ENCODE measurements around the gene CSNK1G3.
"Not testable (repeated sequence)": the region's sequence is repeated elsewhere in the genome, so short reads cannot be mapped to it uniquely, and the experiment has no call there.

CSNK1G3 gene

DNA sequence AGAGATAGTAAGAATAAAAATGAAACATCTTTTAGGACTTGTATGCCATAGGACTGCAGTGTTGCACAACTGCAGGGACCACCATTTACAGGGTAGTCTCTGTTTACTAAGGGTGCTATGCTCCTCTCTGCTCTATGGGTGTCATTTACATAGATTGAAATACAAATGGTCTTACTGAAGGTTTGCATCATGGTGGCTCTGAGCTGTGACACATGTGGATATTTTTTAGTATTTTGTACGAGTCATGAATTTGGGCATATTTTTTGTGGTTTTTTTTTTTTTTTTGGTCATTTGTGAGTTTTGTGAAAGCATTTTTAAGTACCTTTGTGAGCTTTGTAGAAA lies 47.4 kb downstream of the CSNK1G3 start:
- no peak for DNase-seq (ENCODE audit: low read depth in 2 of 2)

DNA sequence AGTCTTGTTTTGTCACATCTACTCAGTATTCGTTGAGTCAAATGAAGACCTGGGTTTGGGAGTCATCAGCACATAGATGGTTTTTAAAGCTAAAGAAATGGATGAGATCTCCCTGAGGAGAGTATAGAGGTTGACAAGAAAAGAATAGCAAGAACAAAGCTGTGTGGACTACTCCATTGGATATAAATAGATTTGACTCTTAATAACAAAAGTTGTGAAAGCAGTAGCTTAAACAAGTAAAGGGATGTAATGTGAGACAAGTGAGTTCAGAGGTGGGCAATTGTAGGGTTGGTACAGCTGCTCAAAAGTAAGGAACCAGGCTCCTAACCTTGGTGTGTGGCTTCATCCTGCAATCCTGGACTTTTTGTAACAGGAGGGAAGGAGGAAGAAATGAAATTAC lies 49.3 kb downstream of the CSNK1G3 start:
- no peak for DNase-seq (ENCODE audit: low read depth in 2 of 2)

DNA sequence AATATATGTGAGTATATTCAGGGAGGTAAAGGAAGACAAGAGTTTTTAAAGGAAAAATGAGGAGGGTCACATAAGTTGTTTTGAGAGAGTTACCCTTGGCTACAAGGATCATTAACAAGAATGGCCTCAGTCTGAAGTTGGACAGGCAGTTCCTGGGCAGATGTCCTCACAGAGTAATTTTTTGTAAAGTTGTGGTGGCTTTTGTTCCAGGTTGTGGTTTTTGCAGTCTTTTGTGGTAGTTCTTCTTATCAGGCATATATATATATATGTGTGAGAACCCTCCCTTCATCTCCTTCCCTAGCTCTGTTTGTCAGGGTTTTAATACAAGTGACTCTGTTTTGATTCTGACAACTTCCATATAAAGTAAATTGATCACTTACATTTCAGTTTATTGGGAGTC lies 60.0 kb downstream of the CSNK1G3 start:
- DNase-seq (ENCODE audit: low read depth in 2 of 2), result no peak

DNA sequence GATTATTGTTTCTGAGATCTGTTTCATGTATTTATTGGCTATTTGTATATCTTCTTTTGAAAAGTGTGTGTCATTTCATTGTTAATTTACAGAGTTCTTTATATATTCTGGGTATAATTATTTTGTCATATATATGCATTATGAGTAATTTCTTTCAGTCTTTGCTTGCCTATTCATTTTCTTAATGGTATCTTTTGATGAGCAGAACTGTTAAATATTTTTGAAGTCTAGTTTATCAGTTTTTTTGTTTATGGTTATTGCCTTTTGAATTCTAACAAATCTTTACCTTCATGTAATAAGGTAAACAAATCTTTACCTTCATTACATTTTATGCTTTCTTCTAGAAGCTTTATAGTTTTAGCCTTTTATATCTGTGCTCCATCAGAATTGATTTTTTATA lies 66.4 kb downstream of the CSNK1G3 start:
- DNase-seq (ENCODE audit: low read depth in 2 of 2), result no peak

DNA sequence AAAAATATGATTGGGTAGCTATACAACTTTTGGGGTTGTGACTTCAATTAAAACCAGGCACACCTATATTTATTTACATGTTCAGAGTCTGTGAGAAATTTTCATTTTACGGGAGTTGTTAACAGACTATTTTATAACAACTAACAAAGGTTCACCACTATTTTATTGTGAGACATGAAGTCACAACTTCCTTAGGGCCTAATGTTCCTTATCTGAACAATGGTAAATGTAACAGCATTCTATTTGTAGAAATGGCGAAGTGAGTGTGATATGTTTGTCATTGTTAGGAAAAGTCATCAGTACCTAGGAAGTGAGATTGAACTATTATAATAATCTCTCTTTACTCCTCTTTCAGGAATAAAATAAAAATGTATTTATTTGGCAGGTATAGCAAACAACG lies 67.4 kb downstream of the CSNK1G3 start:
- DNase-seq (ENCODE audit: low read depth in 2 of 2), result no peak

DNA sequence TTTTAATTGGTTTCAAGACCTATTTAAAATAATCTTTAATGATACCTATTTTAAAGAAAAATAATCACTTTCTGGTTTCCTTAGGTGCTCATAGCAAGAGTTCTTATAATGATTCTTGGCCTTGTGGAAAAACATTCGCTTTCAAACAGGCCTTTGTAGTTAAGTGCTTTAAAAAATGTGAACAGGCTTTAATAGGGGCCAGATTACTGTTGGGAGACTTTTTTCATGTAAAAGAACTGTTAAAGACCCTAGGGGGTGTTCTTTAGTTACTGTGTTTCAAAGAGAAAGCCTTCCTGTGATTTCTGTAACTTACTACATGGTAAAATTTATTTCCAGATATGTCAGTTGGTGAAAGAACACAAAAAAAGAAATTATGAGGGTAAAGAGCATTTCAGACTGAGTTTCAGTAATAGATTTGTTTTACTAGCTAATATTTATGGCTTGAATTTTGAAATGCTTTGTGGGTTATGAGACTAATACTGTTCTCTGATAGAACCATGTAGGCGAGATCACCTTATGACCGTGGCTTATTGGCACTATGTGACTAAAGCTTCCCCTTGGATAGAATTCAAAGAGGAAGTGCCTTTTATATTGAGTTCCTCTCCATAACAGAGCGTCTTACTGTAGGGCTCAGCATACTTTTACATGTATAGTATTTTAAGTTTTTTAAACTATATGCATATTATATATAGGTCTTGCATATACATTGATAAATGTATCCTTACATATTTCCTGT lies 70.7 kb downstream of the CSNK1G3 start:
- DNase-seq (ENCODE audit: low read depth in 2 of 2), result no peak

DNA sequence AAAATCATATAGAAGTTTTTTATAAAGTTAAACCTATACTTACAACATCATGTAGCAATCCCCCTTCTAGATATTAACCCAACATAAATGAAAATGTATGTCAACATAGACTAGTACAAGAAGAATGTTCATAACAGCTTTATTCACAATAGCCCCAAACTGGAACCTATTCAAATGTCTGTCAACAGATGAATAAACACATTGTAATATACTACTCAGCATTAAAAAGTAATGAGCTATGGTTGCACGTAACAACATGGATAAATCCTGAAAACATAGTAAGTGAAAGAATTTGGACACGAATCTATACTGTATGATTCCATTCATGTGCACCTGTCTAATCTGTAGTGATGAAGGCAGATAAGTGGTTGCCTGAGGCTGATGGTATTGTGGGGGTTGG lies 73.9 kb downstream of the CSNK1G3 start:
- DNase-seq (ENCODE audit: low read depth in 2 of 2), result no peak

DNA sequence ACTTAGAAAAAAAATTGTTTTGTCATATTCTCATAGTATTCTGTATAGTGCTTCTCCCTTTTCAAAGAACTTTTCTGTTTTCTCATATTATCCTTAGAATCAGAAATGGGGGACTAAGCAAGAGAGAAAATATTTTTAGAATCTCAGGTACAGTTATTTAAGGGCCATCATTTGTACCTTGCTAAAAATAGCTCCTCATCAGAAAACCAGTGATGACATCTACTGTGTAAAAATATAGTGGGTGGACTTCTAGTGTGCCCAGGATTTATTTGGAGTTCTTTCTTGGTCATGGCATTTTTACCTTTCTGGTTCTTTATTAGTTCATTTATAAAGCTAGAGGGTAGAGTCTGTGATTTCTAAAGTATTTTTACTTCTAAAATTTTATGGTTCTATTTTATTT lies 82.5 kb downstream of the CSNK1G3 start:
- no peak for DNase-seq (ENCODE audit: low read depth in 2 of 2)

DNA sequence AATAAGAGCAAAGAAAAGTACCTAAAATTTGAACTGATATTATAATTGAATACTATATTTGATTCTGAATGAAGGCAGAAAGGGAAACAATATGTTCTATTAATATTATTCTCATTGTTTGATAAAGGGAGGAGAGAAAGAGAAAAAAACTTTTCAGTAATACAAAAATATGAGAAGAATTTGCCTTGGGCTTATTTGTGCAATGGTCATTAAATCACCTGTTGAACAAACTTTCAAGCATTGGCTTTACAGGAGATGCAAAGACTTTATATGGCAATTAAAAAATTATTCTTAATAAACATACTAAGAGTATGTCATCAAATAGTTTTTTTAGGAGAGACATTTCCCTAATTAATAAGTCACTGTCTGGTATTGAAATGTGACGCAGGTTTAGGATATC lies 85.0 kb downstream of the CSNK1G3 start:
- no peak for DNase-seq (ENCODE audit: low read depth in 2 of 2)

DNA sequence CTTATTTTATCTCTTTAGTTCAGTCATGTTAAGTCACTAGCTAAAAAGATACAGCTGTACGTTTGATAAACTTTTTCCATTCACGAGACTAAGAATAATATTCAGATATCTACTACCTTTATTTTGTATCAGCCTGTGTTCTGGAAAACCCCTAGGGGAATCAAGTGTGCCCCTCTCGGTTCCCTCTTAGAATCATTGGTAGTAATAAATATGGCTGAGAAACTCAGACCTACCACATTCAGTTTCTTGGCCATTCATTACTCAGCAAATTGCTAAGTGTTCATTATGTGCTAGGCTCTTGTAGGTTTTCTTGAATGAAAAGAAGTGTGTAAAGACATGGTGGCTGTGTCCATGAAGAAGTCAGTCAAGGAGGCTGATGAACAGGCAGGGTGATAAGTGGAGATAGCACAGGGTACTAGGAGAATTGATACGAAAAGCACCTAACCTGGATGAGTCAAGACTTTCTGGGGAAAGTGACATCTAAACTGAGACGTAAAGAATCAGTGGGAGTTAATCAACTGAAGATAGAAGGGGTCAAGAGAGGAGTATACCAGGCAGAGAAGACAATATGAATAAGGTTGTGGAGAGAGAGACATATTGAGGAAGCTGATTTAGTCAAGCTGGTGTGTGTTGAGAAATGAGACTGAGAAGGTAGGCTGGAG lies 86.2 kb downstream of the CSNK1G3 start:
- DNase-seq (ENCODE audit: low read depth in 2 of 2), result no peak

DNA sequence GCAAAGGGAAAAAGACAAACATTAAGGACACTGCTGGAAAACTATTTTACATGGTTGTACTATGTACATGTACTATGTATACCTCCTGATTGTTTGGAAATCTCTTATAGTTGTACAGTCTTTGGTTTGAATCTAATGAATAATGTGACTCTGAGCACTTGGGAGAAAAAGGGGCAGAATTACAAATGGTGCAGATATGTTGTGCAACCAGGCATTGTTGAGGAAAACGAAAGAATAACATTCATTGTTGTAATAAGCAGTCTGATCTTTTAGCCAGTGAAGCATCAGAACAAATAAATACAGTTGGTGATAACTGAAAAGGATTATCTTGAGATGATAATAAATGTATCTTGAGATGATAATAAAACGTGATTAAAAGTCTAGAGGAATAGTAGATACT lies 87.2 kb downstream of the CSNK1G3 start:
- no peak for DNase-seq (ENCODE audit: low read depth in 2 of 2)

DNA sequence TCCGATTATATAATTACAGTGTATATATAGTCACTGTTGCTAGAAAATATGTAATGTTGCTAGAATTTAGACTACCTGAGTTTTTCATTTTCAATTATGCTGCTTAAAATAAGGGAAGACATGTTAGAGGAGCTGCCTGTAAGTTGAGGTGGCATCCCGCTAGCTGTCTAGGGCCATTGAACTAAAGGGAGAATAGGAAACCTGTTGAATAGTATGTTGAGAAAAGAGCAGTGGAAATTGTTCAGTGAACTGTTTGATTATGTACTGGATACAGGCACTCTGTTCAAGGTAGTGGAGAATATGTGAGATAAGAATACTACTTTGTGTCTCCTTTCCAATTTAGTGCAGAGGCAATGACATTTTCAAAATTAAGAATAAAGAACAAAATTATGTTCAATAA lies 89.6 kb downstream of the CSNK1G3 start:
- DNase-seq (ENCODE audit: low read depth in 2 of 2), result no peak

DNA sequence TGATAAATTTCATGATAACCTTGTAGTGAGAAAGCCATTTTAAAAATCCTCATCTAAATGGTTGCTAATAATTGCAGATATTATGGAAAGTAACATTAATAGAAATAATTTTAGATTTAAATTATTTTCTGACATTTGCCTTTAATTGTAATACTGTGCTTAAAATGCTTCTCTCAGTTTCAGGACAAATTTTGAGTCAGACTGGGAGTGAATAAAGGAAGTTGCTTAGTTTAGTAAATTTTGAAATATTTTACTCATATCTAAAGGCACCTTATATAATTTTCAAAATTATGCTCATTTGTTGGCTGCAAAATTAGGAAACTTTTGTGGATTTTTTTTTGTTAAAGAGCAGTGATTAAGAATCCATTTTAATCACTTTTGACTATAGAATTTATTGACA lies 93.8 kb downstream of the CSNK1G3 start:
- DNase-seq (ENCODE audit: low read depth in 2 of 2), result no peak

DNA sequence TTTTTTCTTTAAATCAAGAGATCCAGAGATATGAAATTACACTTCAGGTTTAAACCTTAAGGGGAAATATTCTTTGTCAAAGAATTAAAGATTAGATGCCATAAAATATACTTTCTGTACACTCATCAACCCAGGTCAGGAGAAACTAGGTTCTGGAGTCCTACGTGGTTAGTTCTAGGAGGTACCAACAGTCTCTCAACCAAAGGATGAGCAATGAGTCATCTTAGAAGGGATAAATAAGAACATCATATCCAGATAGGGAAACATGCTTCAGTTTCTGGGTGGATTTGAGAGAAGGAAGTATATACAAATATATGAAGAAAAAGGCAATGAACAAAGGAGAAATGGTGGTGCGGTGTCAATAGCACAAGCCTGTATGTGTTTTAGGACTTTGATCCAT lies 98.2 kb downstream of the CSNK1G3 start:
- DNase-seq (ENCODE audit: low read depth in 2 of 2), result no peak

DNA sequence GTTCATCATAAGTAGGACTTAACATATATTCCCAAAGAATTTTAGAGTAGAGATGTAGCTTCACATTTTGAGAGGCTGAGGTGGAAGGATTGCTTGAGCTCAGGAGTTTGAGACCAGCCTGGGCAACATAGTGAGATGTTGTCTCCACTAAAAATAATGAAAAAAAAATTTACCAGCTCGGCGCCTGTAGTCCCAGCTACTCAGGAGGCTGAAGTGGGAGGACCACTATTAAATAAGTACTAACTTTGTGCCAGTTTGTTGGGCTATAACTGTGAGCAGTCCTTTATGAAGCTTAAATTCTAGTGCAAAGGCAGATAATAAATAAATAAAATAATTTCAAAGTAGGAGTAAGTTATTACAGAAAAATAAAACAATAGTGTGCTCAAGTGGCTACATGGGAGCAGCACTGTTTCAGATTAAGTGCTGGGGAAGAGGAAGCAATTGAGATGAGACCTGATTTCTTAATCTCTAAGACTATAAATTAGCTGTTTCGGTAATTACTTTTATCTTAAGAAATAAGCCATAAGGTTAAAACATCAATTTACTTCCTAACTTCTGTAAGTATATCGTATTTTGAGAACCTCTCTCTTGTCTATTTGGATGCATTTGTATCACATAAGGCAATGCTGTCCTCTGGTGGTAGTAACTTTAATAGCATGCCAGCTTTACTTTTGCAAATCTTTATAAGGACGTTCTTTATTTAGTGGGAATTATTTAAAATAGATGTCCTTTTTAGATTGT lies 98.9 kb downstream of the CSNK1G3 start:
- no peak for DNase-seq (ENCODE audit: low read depth in 2 of 2)

DNA sequence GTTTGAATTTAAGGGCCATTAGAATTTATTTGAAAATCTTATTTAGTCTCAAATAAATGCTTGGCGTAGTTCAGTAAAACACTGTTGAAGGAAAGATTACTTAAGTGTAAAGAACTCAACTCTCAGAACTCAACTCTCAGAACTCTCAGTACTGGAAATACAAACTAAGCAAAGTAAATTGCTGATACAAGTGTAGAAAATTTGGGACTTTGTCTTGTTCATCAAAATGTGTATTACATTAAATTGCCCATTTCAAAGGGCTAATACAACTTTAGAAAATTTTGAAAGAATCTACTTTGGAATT lies 99.4 kb downstream of the CSNK1G3 start:
- DNase-seq (ENCODE audit: low read depth in 2 of 2), result no peak

DNA sequence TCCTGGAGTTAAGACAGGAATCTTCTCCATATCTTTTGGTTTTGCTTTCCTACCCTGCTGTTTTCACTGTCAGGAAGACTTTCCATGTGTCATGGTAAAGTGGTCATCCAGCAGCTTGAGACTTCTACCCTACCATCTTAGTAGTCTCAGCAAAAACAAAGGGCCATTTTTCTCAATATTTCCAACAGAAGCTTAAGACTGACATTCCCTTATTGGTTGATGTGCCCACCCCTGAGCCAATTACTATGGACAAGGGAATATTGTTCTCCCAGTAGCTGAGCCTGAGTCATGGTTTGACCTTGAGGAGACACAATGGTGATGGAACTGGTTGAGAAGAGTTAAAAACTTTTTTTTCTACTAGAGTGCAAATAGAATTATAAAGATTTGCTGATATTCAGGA lies 105.6 kb downstream of the CSNK1G3 start:
- no peak for DNase-seq (ENCODE audit: low read depth in 2 of 2)

DNA sequence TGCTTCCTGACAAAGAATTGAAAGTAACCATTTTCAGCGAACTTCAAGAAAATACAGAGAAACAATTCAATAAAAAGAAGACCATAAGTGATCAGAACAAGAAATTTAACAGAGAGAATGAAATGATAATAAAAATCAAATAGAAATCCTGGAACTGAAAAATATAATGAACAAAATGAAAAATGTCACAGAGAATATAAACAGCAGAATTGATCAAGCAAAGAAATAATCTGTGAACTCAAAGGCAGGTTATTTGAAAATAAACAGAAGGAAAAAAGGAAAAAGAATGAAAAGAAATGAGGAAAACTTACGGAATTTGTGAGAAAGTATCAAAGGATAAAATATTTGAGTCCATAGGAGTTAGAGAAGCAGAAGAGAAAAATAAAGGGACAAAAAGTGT lies 114.1 kb downstream of the CSNK1G3 start:
- DNase-seq (ENCODE audit: low read depth in 2 of 2), result no peak

DNA sequence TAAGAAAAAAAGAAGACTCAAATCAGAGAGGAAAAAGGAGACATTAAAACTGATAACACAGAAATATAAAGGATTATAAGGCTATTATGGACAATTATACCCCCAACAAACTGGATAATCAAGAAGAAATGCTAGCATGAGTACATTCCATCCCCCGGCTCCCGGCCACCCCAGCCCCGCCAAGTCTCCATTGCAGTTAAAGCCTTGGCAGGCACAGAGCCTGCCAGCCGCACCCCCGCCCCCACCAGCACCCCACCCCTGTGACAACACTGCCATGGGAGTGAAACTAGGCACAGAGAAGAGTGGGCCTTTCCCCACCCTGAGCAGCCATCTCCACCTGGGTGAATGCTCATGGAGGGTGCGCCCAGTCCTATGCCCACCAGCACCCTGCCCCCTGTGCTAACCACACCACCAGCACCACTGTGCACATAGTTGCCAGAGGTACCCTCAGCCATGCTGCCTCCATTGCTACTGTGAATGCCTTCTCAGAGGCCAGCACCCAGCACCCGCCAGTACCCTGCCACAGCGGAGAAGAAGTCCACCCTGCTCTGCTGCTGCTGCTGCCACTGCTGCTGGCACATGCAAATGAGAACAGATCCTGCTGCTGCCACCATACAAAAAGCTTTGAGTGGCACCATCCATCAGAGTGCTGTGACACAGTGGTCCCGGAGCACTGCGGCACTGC lies 117.0 kb downstream of the CSNK1G3 start:
- DNase-seq (ENCODE audit: low read depth in 2 of 2), result no peak

DNA sequence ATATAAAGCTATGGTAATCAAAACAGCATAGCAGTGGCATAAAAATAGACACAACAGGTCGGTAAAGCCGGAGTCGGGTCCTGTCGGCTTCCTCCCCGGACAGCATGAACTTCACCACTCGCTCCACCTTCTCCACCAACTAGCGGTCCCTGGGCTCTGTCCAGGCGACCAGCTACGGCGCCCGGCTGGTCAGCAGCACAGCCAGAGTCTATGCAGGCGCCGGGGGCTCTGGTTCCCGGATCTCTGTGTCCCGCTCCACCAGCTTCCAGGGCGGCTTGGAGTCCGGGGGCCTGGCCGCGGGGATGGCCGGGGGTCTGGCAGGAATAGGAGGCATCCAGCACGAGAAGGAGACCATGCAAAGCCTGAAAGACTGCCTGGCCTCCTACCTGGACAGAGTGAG lies 124.0 kb downstream of the CSNK1G3 start:
- DNase-seq (ENCODE audit: low read depth in 2 of 2), result no peak

DNA sequence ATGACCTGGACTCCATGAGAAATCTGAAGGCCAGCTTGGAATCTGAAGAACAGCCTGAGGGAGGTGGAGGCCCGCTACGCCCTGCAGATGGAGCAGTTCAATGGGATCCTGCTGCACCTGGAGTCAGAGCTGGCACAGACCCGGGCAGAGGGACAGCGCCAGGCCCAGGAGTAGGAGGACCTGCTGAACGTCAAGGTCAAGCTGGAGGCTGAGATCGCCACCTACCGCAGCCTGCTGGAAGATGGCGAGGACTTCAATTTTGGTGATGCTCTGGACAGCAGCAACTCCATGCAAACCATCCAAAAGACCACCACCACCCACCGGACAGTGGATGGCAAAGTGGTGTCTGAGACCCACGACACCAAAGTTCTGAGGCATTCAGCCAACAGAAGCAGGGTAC lies 125.1 kb downstream of the CSNK1G3 start:
- DNase-seq (ENCODE audit: low read depth in 2 of 2), result not testable (repeated sequence)

DNA sequence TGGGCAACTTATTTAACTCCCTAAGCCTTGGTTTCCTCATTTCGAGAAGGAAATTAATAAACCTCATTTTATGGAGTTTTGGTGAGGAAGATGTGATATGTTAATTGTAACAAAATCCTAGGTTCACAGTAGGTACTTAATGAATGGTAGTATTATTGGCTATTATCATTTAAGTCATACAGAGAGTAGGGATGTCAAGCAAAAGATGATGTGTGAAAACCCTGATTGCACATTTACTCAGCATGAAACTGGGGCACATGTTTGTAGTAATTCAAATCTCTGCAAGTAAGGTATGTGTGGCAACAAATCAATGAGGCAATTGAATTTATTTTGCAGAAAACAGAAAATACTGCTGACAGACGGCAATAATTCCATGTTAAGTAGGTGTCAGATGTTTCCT lies 127.3 kb downstream of the CSNK1G3 start:
- DNase-seq (ENCODE audit: low read depth in 2 of 2), result no peak
